IPS DF 4.7 (cell line): ENCODE results near the gene LARP1.
A peak's percentile ranks its signal among the peaks of the same experiment; 100 is the strongest.
"Not testable (repeated sequence)": the region's sequence is repeated elsewhere in the genome, so short reads cannot be mapped to it uniquely, and the experiment has no call there.

ENCODE experiments used
- DNase-seq: peaks from one replicate; pipeline ENCODE4 v3.0.0-alpha.2; 2013; ENCODE audit warnings: low spot score; ENCODE audit errors: extremely low read depth

The LARP1 gene

GRCh38 chr5:154734370-154735248 is 20.6 kb upstream of the LARP1 start:
- DNase-seq, result no peak

GRCh38 chr5:154735362-154735761 is 19.8 kb upstream of the LARP1 start:
- not testable (repeated sequence) for DNase-seq

- DNase-seq, result not testable (repeated sequence)
Measured at GRCh38 chr5:154736372-154736771, 18.8 kb upstream of the LARP1 start.

GRCh38 chr5:154737667-154738320 is 17.4 kb upstream of the LARP1 start:
- no peak for DNase-seq

- no peak for DNase-seq
Measured at GRCh38 chr5:154740483-154740882, 14.7 kb upstream of the LARP1 start.

- DNase-seq, result no peak
Measured at GRCh38 chr5:154740957-154741356, 14.2 kb upstream of the LARP1 start.

- DNase-seq, result no peak
Measured at GRCh38 chr5:154741415-154741814, 13.8 kb upstream of the LARP1 start.

GRCh38 chr5:154743812-154744211 is 11.4 kb upstream of the LARP1 start:
- no peak for DNase-seq

- DNase-seq, result no peak
Measured at GRCh38 chr5:154745349-154745748, 9.8 kb upstream of the LARP1 start.

GRCh38 chr5:154749491-154749890 is 5.7 kb upstream of the LARP1 start:
- no peak for DNase-seq

GRCh38 chr5:154750641-154751040 is 4.5 kb upstream of the LARP1 start:
- DNase-seq, result not testable (repeated sequence)

- DNase-seq, result no peak
Measured at GRCh38 chr5:154751854-154752253, 3.3 kb upstream of the LARP1 start.

- DNase-seq, result no peak
Measured at GRCh38 chr5:154753792-154754191, 1.4 kb upstream of the LARP1 start.

GRCh38 chr5:154754460-154755360 is 467 bp upstream of the LARP1 start:
- DNase-seq, result peak; percentile 90

- no peak for DNase-seq
Measured at GRCh38 chr5:154756009-154756867, 1.1 kb downstream of the LARP1 start.

GRCh38 chr5:154756868-154757813 is 2.0 kb downstream of the LARP1 start:
- no peak for DNase-seq

- DNase-seq, result no peak
Measured at GRCh38 chr5:154757814-154758406, 2.7 kb downstream of the LARP1 start.

GRCh38 chr5:154758493-154758892 is 3.3 kb downstream of the LARP1 start:
- no peak for DNase-seq

- DNase-seq, result no peak
Measured at GRCh38 chr5:154758977-154759376, 3.8 kb downstream of the LARP1 start.
